Liver (tissue), 9 donors: ENCODE measurements around the gene KSR1. TPM values are rescaled to one million over a fixed set of nuclear protein-coding genes. Genes with fewer than 3 reads are reported as not detected.

ENCODE experiments used
- DNase-seq: peaks from one replicate; pipeline ENCODE4 v3.0.0-alpha.2; 2017; ENCODE audit warnings: low spot score
- H3K27ac ChIP-seq, 2 donors: one replicate each; pipeline ENCODE4 v1.7.0; 2013; ENCODE audit warnings: inconsistent platforms in 2 of 2, low read length in 2 of 2, control low read depth in 1 of 2, low read depth in 1 of 2, mild to moderate bottlenecking in 1 of 2
- H3K27me3 ChIP-seq, 4 donors: one replicate each; pipeline versions ENCODE4 v1.6.1 to v1.7.0; 2013; ENCODE audit warnings: low read length in 3 of 4, inconsistent platforms in 1 of 4, mild to moderate bottlenecking in 1 of 4, moderate library complexity in 1 of 4; ENCODE audit not compliant: control insufficient read depth in 4 of 4, insufficient read depth in 4 of 4
- H3K36me3 ChIP-seq, 4 donors: one replicate each; pipeline versions ENCODE4 v1.6.1 to v1.7.0; 2013; ENCODE audit warnings: low read length in 3 of 4, mild to moderate bottlenecking in 3 of 4, low read depth in 1 of 4, moderate library complexity in 1 of 4; ENCODE audit not compliant: control insufficient read depth in 4 of 4, insufficient read depth in 3 of 4
- H3K4me1 ChIP-seq, 4 donors: one replicate each; pipeline versions ENCODE4 v1.6.1 to v1.7.0; 2013; ENCODE audit warnings: low read length in 3 of 4, mild to moderate bottlenecking in 3 of 4, moderate library complexity in 1 of 4; ENCODE audit not compliant: control insufficient read depth in 4 of 4, insufficient read depth in 4 of 4
- H3K4me3 ChIP-seq, 3 donors: one replicate each; pipeline versions ENCODE4 v1.6.1 to v1.7.0; 2013; ENCODE audit warnings: low read length in 3 of 3, control low read depth in 1 of 3, low read depth in 1 of 3, mild to moderate bottlenecking in 1 of 3
- H3K9ac ChIP-seq, 2 donors: one replicate each; pipeline ENCODE4 v1.7.0; 2013; ENCODE audit warnings: low read length in 2 of 2, mild to moderate bottlenecking in 2 of 2, moderate library complexity in 2 of 2, control low read depth in 1 of 2, low read depth in 1 of 2
- H3K9me3 ChIP-seq, 4 donors: one replicate each; pipeline versions ENCODE4 v1.6.1 to v1.7.0; 2013; ENCODE audit warnings: low read length in 3 of 4; ENCODE audit not compliant: control insufficient read depth in 4 of 4
- CTCF ChIP-seq: fragments of 150-350 bp; IDR thresholded peaks from 2 replicates; pipeline ENCODE4 v1.5.1; 2017; ENCODE audit warnings: improper control_type of control experiment, low read depth, low read length; ENCODE audit not compliant: missing input control
- EGR1 ChIP-seq, 2 donors: IDR thresholded peaks; 2 replicates each; pipeline ENCODE4 v1.6.1; 2016 to 2018; ENCODE audit warnings: antibody characterized with exemption in 2 of 2, low read depth in 2 of 2
- FOXA1 ChIP-seq: IDR thresholded peaks from 2 replicates; pipeline ENCODE4 v1.6.1; 2016; ENCODE audit warnings: antibody characterized with exemption
- FOXA2 ChIP-seq: IDR thresholded peaks from 2 replicates; pipeline ENCODE4 v1.6.1; 2016; ENCODE audit warnings: antibody characterized with exemption
- GABPA ChIP-seq, 2 donors: IDR thresholded peaks in 1 of 2; conservative IDR thresholded peaks in 1 of 2; 2 replicates each; pipeline ENCODE4 v1.6.1; 2016; ENCODE audit warnings: antibody characterized with exemption in 2 of 2, mild to moderate bottlenecking in 1 of 2, moderate library complexity in 1 of 2
- HNF4A ChIP-seq, 2 donors: conservative IDR thresholded peaks; 2 replicates each; pipeline ENCODE4 v1.6.1; 2016; ENCODE audit warnings: antibody characterized with exemption in 2 of 2, mild to moderate bottlenecking in 2 of 2
- HNF4G ChIP-seq: IDR thresholded peaks from 2 replicates; pipeline ENCODE4 v1.6.1; 2016; ENCODE audit warnings: antibody characterized with exemption
- JUND ChIP-seq, 2 donors: IDR thresholded peaks; 2 replicates each; pipeline ENCODE4 v1.6.1; 2016; ENCODE audit warnings: antibody characterized with exemption in 2 of 2
- NR2F2 ChIP-seq: IDR thresholded peaks from 2 replicates; pipeline ENCODE4 v1.6.1; 2016; ENCODE audit warnings: antibody characterized with exemption
- RAD21 ChIP-seq, 2 donors: IDR thresholded peaks; 2 replicates each; pipeline ENCODE4 v1.6.1; 2016; ENCODE audit warnings: antibody characterized with exemption in 2 of 2, mild to moderate bottlenecking in 2 of 2
- RXRA ChIP-seq, 2 donors: IDR thresholded peaks; 2 replicates each; pipeline ENCODE4 v1.6.1; 2017 to 2018; ENCODE audit warnings: antibody characterized with exemption in 2 of 2, mild to moderate bottlenecking in 1 of 2
- SP1 ChIP-seq: IDR thresholded peaks from 2 replicates; pipeline ENCODE4 v1.6.1; 2018; ENCODE audit warnings: antibody characterized with exemption, mild to moderate bottlenecking
- TAF1 ChIP-seq: conservative IDR thresholded peaks from 2 replicates; pipeline ENCODE4 v1.6.1; 2016; ENCODE audit warnings: antibody characterized with exemption, mild to moderate bottlenecking
- YY1 ChIP-seq: IDR thresholded peaks from 2 replicates; pipeline ENCODE4 v1.6.1; 2016; ENCODE audit warnings: antibody characterized with exemption, mild to moderate bottlenecking
- WGBS: extraction: QIAGEN DNeasy Blood & Tissue Kit; methylation state at CpG from one replicate; pipeline ENCODE4 v1.1.7; 2013; 5-methylcytosine and 5-hydroxymethylcytosine counted together
- polyA plus RNA-seq, 2 donors: library from polyadenylated mRNA; stranded (reverse) in 1 of 2; unstranded in 1 of 2; fragments of 200-250 nt in 1 of 2; fragments of >200 nt in 1 of 2; fragmentation: Nextera tagmentation in 1 of 2; extraction: Ambion mirVana in 1 of 2; gene quantifications; one replicate each; pipeline versions ENCODE4 v1.2.1 to v1.2.3, GENCODE V29; 2013 to 2015
- total RNA-seq, 2 donors: library from RNA; depleted of rRNA; stranded (reverse); fragments of >200 nt; gene quantifications; one replicate each; pipeline ENCODE4 v1.2.3, GENCODE V29; 2014
- TF ChIP-seq, protein P1 (sequence below): IDR thresholded peaks from 2 replicates; pipeline ENCODE4 v1.6.1; 2016; ENCODE audit warnings: antibody characterized with exemption, mild to moderate bottlenecking
- TF ChIP-seq, protein P2 (sequence below): IDR thresholded peaks from 2 replicates; pipeline ENCODE4 v1.6.1; 2016; ENCODE audit warnings: antibody characterized with exemption
- TF ChIP-seq, protein P3 (sequence below): IDR thresholded peaks from 2 replicates; pipeline ENCODE4 v1.6.1; 2016; ENCODE audit warnings: antibody characterized with exemption
- TF ChIP-seq, protein P4 (sequence below): IDR thresholded peaks from 2 replicates; pipeline ENCODE4 v1.6.1; 2016; ENCODE audit warnings: antibody characterized with exemption
- donor health status: healthy.
- donor health status: healthy.
- donor health status: healthy.
- donor health status: healthy.
- donor health status: healthy.

Gene KSR1
- total and polyA plus RNA-seq, 4 donors: 1.2 to 9.0 (median 4.1) TPM

GRCh38 chr17:27549251-27549893, 93.1 kb downstream of the KSR1 start:
- TF ChIP-seq EGR1 (IDR thresholded peaks at IDR 0.05; ENCODE audit: low read depth in 2 of 2) (no peak), SP1 (no peak), HNF4A (conservative IDR thresholded peaks at IDR 0.05) (no peak), CTCF (no peak), FOXA2 (no peak), FOXA1 (no peak), RXRA (IDR thresholded peaks at IDR 0.05) (no peak), JUND (IDR thresholded peaks at IDR 0.05) (no peak), NR2F2 (no peak), HNF4G (no peak), GABPA (IDR thresholded peaks at IDR 0.05 in 1 of 2, conservative IDR thresholded peaks at IDR 0.05 in 1 of 2) (no peak), TAF1 (no peak), YY1 (no peak)
- TF ChIP-seq, protein P1, sequence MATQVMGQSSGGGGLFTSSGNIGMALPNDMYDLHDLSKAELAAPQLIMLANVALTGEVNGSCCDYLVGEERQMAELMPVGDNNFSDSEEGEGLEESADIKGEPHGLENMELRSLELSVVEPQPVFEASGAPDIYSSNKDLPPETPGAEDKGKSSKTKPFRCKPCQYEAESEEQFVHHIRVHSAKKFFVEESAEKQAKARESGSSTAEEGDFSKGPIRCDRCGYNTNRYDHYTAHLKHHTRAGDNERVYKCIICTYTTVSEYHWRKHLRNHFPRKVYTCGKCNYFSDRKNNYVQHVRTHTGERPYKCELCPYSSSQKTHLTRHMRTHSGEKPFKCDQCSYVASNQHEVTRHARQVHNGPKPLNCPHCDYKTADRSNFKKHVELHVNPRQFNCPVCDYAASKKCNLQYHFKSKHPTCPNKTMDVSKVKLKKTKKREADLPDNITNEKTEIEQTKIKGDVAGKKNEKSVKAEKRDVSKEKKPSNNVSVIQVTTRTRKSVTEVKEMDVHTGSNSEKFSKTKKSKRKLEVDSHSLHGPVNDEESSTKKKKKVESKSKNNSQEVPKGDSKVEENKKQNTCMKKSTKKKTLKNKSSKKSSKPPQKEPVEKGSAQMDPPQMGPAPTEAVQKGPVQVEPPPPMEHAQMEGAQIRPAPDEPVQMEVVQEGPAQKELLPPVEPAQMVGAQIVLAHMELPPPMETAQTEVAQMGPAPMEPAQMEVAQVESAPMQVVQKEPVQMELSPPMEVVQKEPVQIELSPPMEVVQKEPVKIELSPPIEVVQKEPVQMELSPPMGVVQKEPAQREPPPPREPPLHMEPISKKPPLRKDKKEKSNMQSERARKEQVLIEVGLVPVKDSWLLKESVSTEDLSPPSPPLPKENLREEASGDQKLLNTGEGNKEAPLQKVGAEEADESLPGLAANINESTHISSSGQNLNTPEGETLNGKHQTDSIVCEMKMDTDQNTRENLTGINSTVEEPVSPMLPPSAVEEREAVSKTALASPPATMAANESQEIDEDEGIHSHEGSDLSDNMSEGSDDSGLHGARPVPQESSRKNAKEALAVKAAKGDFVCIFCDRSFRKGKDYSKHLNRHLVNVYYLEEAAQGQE: no peak
- TF ChIP-seq, protein P2, sequence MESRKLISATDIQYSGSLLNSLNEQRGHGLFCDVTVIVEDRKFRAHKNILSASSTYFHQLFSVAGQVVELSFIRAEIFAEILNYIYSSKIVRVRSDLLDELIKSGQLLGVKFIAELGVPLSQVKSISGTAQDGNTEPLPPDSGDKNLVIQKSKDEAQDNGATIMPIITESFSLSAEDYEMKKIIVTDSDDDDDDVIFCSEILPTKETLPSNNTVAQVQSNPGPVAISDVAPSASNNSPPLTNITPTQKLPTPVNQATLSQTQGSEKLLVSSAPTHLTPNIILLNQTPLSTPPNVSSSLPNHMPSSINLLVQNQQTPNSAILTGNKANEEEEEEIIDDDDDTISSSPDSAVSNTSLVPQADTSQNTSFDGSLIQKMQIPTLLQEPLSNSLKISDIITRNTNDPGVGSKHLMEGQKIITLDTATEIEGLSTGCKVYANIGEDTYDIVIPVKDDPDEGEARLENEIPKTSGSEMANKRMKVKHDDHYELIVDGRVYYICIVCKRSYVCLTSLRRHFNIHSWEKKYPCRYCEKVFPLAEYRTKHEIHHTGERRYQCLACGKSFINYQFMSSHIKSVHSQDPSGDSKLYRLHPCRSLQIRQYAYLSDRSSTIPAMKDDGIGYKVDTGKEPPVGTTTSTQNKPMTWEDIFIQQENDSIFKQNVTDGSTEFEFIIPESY: no peak
- DNase-seq: no peak
- Histone ChIP-seq H3K27ac (no peak overlapping the region), H3K36me3 (peaks cover 0 to 2% (median under 1%) of the 10 kb centered on the region in 4 donors), H3K9ac (no peak overlapping the region), H3K4me1 (no peaks in the 10 kb centered on the region), H3K4me3 (no peak overlapping the region), H3K27me3 (no peaks in the 10 kb centered on the region), H3K9me3 (no peaks in the 10 kb centered on the region)
- 76% methylated on average over 10 of the region's 10 CpGs for WGBS

DNA sequence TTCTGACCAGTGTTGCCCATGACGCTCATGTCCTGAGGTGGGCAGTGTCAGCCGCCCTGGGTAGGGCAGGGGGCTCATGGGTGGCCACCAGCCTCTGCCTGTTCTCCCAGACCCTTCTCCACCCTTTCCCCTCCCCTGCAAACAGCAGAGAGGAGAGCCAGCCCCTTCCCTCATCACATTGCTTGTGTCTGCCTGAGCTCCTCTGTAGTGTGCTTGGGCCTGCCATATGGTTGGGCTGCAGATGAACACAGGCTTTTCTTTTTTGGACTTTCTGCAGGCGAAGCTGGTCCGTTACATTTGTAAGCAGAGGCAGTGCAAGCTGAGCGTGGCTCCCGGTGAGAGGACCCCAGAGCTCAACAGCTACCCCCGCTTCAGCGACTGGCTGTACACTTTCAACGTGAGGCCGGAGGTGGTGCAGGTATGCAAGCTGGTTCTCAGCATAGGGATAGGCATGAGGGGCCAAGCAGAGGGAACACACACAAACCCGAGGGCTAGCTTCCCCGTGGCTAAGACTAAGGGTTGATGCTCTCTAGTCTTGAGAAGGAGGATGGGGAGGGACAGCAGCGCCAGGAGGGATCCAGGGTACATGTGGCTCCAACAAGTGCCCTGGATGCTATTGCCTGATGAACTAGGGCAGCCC, 94.2 kb downstream of the KSR1 start:
- Histone ChIP-seq H3K4me3 (no peak overlapping the region), H3K4me1 (no peaks in the 10 kb centered on the region), H3K27me3 (no peaks in the 10 kb centered on the region), H3K9ac (no peak overlapping the region), H3K36me3 (peaks cover 0 to 2% (median under 1%) of the 10 kb centered on the region in 4 donors), H3K9me3 (no peaks in the 10 kb centered on the region), H3K27ac (no peak overlapping the region)
- no peak for DNase-seq
- WGBS: 96% methylated on average over 13 of the region's 13 CpGs
- TF ChIP-seq, protein P3, sequence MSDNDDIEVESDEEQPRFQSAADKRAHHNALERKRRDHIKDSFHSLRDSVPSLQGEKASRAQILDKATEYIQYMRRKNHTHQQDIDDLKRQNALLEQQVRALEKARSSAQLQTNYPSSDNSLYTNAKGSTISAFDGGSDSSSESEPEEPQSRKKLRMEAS: no peak
- TF ChIP-seq NR2F2 (no peak), CTCF (no peak), FOXA1 (no peak), HNF4G (no peak), YY1 (no peak), RAD21 (IDR thresholded peaks at IDR 0.05) (no peak), GABPA (IDR thresholded peaks at IDR 0.05 in 1 of 2, conservative IDR thresholded peaks at IDR 0.05 in 1 of 2) (no peak), HNF4A (conservative IDR thresholded peaks at IDR 0.05) (no peak), JUND (IDR thresholded peaks at IDR 0.05) (no peak), SP1 (no peak), RXRA (IDR thresholded peaks at IDR 0.05) (no peak), TAF1 (no peak), FOXA2 (no peak)
- TF ChIP-seq, protein P4, sequence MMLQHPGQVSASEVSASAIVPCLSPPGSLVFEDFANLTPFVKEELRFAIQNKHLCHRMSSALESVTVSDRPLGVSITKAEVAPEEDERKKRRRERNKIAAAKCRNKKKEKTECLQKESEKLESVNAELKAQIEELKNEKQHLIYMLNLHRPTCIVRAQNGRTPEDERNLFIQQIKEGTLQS: no peak
- TF ChIP-seq, protein P2: no peak
